ENCODE data around the gene CNRIP1.

DNA sequence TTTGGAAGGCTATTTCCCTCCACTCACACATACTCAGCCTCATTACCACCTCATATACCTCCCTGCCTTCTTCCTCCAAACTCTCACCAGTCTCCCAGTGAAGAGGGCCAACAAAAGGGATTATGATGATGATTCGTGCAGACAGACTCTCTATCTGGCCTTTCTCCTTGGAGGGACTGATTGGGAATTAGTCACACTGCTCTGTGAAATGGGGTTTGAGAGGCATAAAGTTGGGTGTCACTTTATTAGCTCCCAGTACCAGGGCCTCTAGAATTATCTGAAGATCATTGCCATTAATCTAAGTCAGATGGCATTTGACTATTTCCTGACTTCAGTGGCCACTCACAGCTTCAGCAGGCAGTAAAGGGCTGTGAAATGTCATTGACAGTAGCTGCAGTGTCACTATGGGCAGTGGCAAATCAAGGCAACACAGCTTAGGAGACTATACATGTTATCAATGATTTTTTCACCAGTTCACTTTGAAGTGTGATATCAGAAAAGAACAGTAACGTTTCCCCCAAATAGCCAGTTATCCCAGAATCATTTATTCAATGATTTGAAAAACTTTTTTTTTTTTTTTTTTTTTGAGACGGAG lies 17.4 kb downstream of the CNRIP1 start:
- TF ChIP-seq, protein P1, sequence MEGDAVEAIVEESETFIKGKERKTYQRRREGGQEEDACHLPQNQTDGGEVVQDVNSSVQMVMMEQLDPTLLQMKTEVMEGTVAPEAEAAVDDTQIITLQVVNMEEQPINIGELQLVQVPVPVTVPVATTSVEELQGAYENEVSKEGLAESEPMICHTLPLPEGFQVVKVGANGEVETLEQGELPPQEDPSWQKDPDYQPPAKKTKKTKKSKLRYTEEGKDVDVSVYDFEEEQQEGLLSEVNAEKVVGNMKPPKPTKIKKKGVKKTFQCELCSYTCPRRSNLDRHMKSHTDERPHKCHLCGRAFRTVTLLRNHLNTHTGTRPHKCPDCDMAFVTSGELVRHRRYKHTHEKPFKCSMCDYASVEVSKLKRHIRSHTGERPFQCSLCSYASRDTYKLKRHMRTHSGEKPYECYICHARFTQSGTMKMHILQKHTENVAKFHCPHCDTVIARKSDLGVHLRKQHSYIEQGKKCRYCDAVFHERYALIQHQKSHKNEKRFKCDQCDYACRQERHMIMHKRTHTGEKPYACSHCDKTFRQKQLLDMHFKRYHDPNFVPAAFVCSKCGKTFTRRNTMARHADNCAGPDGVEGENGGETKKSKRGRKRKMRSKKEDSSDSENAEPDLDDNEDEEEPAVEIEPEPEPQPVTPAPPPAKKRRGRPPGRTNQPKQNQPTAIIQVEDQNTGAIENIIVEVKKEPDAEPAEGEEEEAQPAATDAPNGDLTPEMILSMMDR (IDR thresholded peaks at IDR 0.05; ENCODE audit: low read depth, low read length, poor library complexity, severe bottlenecking): no peak
- TF ChIP-seq EZH2phosphoT487 (IDR thresholded peaks at IDR 0.05; ENCODE audit: borderline replicate concordance, low read length): no peak

Data from DOHH2 (cell line).